HepG2 (cell line): ENCODE results near the gene RHOBTB3. TPM values are rescaled to one million over a fixed set of nuclear protein-coding genes. Genes with fewer than 3 reads are reported as not detected.
A peak's percentile ranks its signal among the peaks of the same experiment; 100 is the strongest.

Experiments
- EP300 ChIP-seq, 3 experiments: sonication (generic) in 1 of 3; formaldehyde crosslinking in 1 of 3; IDR thresholded peaks; 2 replicates each; pipeline versions ENCODE4 v1.5.1 to v1.6.1; 2011 to 2020; ENCODE audit warnings: low read depth in 2 of 3, low read length in 2 of 3, borderline replicate concordance in 1 of 3, improper control_type of control experiment in 1 of 3, mild to moderate bottlenecking in 1 of 3, missing genetic modification reagents in 1 of 3, moderate library complexity in 1 of 3
- GPN1 ChIP-seq: sonication (generic); formaldehyde crosslinking; IDR thresholded peaks from 2 replicates; pipeline ENCODE4 v1.5.1; 2020; ENCODE audit warnings: missing genetic modification reagents, borderline replicate concordance
- HDAC1 ChIP-seq: sonication (generic); formaldehyde crosslinking; IDR thresholded peaks from 2 replicates; pipeline ENCODE4 v1.5.1; 2020; ENCODE audit warnings: mild to moderate bottlenecking, missing genetic modification reagents
- IKZF4 ChIP-seq: sonication (generic); formaldehyde crosslinking; IDR thresholded peaks from 2 replicates; pipeline ENCODE4 v1.5.1; 2020; ENCODE audit warnings: borderline replicate concordance, mild to moderate bottlenecking, low read depth, missing genetic modification reagents; ENCODE audit errors: not compliant biosample characterization
- MTA1 ChIP-seq: sonication (generic); formaldehyde crosslinking; IDR thresholded peaks from 2 replicates; pipeline ENCODE4 v1.4.0; 2020; ENCODE audit warnings: missing genetic modification reagents, mild to moderate bottlenecking, borderline replicate concordance
- SATB2 ChIP-seq: sonication (generic); formaldehyde crosslinking; IDR thresholded peaks from 2 replicates; pipeline ENCODE4 v1.5.0; 2020; ENCODE audit warnings: missing genetic modification reagents
- SRY ChIP-seq: sonication (generic); formaldehyde crosslinking; IDR thresholded peaks from 2 replicates; pipeline ENCODE4 v1.8.0; 2022; ENCODE audit warnings: mild to moderate bottlenecking, missing genetic modification reagents
- TBX2 ChIP-seq: sonication (generic); formaldehyde crosslinking; IDR thresholded peaks from 2 replicates; pipeline ENCODE4 v1.5.0; 2020; ENCODE audit warnings: missing genetic modification reagents, mild to moderate bottlenecking, borderline replicate concordance
- TCF7L2 ChIP-seq: IDR thresholded peaks from 2 replicates; pipeline ENCODE4 v1.6.1; 2011; ENCODE audit warnings: mild to moderate bottlenecking, low read depth, low read length, moderate library complexity
- TEAD2 ChIP-seq: sonication (generic); formaldehyde crosslinking; IDR thresholded peaks from 2 replicates; pipeline ENCODE4 v1.9.0; 2021; ENCODE audit warnings: missing genetic modification reagents
- TRIM24 ChIP-seq: sonication (generic); formaldehyde crosslinking; IDR thresholded peaks from 2 replicates; pipeline ENCODE4 v1.8.0; 2022; ENCODE audit warnings: mild to moderate bottlenecking, missing genetic modification reagents
- XRCC5 ChIP-seq: fragments of 200-400 bp; formaldehyde crosslinking; optimal IDR thresholded peaks from 2 replicates; pipeline ENCODE3; 2017; ENCODE audit warnings: mild to moderate bottlenecking, low read length
- ZFP62 ChIP-seq: sonication (generic); formaldehyde crosslinking; IDR thresholded peaks from 2 replicates; pipeline ENCODE4 v1.4.0; 2020; ENCODE audit warnings: missing genetic modification reagents
- ZNF235 ChIP-seq: sonication (generic); formaldehyde crosslinking; IDR thresholded peaks from 2 replicates; pipeline ENCODE4 v1.8.1; 2023; ENCODE audit warnings: mild to moderate bottlenecking, missing genetic modification reagents, borderline replicate concordance
- ZNF343 ChIP-seq: sonication (generic); formaldehyde crosslinking; IDR thresholded peaks from 2 replicates; pipeline ENCODE4 v1.4.0; 2020; ENCODE audit warnings: mild to moderate bottlenecking, missing genetic modification reagents
- ZNF547 ChIP-seq: sonication (generic); formaldehyde crosslinking; IDR thresholded peaks from 2 replicates; pipeline ENCODE4 v1.5.1; 2020; ENCODE audit warnings: mild to moderate bottlenecking, missing genetic modification reagents
- ZNF674 ChIP-seq: sonication (generic); formaldehyde crosslinking; IDR thresholded peaks from 2 replicates; pipeline ENCODE4 v1.5.0; 2020; ENCODE audit warnings: low read depth, mild to moderate bottlenecking, missing genetic modification reagents
- ZNF776 ChIP-seq: sonication (generic); formaldehyde crosslinking; IDR thresholded peaks from 2 replicates; pipeline ENCODE4 v1.4.0; 2020; ENCODE audit warnings: mild to moderate bottlenecking, missing genetic modification reagents
- ZSCAN31 ChIP-seq: sonication (generic); formaldehyde crosslinking; IDR thresholded peaks from 2 replicates; pipeline ENCODE4 v1.5.0; 2020; ENCODE audit warnings: low read depth, mild to moderate bottlenecking, missing genetic modification reagents
- polyA plus RNA-seq, 8 experiments: library from polyadenylated mRNA; depleted of rRNA in 3 of 8; stranded (reverse) in 7 of 8; unstranded in 1 of 8; fragments of >200 nt; fragmentation: Illumina TruSeq in 4 of 8; extraction: Trizol in 4 of 8; gene quantifications; 2 replicates each; pipeline versions ENCODE4 v1.2.1 to v1.2.3, GENCODE V29; 2011 to 2016; ENCODE audit warnings: low read depth in 4 of 8, missing spikeins in 1 of 8, mixed read lengths in 1 of 8; ENCODE audit not compliant: insufficient read depth in 1 of 8
- total RNA-seq, 5 experiments: library from RNA; depleted of rRNA; stranded (reverse); fragments of >200 nt; fragmentation: Illumina TruSeq; extraction: Trizol; gene quantifications; 2 replicates each; pipeline ENCODE4 v1.2.3, GENCODE V29; 2016; ENCODE audit warnings: low read depth in 1 of 5
- TF ChIP-seq, protein P1 (sequence below): sonication (generic); formaldehyde crosslinking; IDR thresholded peaks from 2 replicates; pipeline ENCODE4 v1.4.0; 2020; ENCODE audit warnings: missing genetic modification reagents
- TF ChIP-seq, protein P2 (sequence below): sonication (generic); formaldehyde crosslinking; IDR thresholded peaks from 2 replicates; pipeline ENCODE4 v1.5.1; 2020; ENCODE audit warnings: missing genetic modification reagents, mild to moderate bottlenecking, borderline replicate concordance
- TF ChIP-seq, protein P3 (sequence below): sonication (generic); formaldehyde crosslinking; IDR thresholded peaks from 2 replicates; pipeline ENCODE4 v1.5.0; 2020; ENCODE audit warnings: mild to moderate bottlenecking, missing genetic modification reagents, moderate library complexity

Gene RHOBTB3
- total and polyA plus RNA-seq, 2 of the 13 experiments (the other 11 are each of a cell fraction or from before 2014, with no cell fraction given): 31.6 to 35.4 TPM

DNA sequence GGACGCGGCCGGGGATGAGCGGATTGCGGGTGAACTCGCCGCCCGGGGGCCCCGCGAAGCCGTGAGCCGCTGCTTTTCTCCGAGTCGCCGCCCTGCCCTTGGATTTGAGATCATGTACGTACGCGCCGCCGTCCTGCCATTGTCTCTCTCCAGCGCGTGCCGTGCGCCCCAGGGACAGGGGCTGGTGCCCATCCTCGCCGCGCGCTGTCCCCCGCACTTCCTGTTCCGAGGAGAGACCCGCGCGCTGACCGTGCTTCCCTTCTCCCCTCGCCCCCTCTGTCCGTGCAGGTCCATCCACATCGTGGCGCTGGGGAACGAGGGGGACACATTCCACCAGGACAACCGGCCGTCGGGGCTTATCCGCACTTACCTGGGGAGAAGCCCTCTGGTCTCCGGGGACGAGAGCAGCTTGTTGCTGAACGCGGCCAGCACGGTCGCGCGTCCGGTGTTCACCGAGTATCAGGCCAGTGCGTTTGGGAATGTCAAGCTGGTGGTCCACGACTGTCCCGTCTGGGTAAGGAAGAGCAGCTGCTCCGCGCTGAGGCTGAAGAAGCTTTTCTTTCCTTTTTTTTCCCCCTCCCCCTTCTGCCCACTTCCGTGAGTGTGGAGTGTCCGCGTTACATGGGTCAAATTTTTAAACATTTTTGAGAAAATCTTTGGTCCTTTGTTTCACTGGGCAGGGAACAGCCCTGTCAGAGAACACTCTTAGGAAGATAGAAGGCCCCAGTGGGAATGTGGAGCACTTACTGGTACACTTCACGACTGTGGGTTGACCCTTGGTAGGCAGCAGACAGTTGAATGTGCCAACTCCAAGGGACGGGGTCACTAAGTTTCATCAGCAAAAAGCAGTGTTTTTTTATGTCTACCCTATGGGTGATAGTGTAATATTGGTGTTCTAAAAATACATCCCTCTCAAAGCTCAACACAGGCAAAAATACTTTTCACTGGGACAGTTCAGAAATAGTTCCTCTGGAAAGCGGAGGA is 727 bp downstream of the RHOBTB3 start (continued):
- no peak for TF ChIP-seq TRIM24 (CRISPR knock-in tag)
- peak; percentile 12; the same call in 1 of the 2 replicates for TF ChIP-seq ZNF343 (CRISPR knock-in tag)
- TF ChIP-seq SATB2: no peak
- TF ChIP-seq, protein P1, sequence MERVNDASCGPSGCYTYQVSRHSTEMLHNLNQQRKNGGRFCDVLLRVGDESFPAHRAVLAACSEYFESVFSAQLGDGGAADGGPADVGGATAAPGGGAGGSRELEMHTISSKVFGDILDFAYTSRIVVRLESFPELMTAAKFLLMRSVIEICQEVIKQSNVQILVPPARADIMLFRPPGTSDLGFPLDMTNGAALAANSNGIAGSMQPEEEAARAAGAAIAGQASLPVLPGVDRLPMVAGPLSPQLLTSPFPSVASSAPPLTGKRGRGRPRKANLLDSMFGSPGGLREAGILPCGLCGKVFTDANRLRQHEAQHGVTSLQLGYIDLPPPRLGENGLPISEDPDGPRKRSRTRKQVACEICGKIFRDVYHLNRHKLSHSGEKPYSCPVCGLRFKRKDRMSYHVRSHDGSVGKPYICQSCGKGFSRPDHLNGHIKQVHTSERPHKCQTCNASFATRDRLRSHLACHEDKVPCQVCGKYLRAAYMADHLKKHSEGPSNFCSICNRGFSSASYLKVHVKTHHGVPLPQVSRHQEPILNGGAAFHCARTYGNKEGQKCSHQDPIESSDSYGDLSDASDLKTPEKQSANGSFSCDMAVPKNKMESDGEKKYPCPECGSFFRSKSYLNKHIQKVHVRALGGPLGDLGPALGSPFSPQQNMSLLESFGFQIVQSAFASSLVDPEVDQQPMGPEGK (CRISPR knock-in tag): peak; percentile 70
- TF ChIP-seq, protein P2, sequence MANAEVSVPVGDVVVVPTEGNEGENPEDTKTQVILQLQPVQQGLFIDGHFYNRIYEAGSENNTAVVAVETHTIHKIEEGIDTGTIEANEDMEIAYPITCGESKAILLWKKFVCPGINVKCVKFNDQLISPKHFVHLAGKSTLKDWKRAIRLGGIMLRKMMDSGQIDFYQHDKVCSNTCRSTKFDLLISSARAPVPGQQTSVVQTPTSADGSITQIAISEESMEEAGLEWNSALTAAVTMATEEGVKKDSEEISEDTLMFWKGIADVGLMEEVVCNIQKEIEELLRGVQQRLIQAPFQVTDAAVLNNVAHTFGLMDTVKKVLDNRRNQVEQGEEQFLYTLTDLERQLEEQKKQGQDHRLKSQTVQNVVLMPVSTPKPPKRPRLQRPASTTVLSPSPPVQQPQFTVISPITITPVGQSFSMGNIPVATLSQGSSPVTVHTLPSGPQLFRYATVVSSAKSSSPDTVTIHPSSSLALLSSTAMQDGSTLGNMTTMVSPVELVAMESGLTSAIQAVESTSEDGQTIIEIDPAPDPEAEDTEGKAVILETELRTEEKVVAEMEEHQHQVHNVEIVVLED (CRISPR knock-in tag): peak; percentile 58; the same call in 1 of the 2 replicates
- TF ChIP-seq XRCC5: no peak
- TF ChIP-seq ZNF776 (CRISPR knock-in tag): peak; percentile 91; the same call in 1 of the 2 replicates
- TF ChIP-seq ZFP62 (CRISPR knock-in tag): no peak
- TF ChIP-seq TBX2 (CRISPR knock-in tag): peak; percentile 64; the same call in 1 of the 2 replicates
- no peak for TF ChIP-seq TCF7L2
- TF ChIP-seq GPN1 (CRISPR knock-in tag): peak; percentile 49; the same call in 1 of the 2 replicates
- TF ChIP-seq ZNF235 (CRISPR knock-in tag): 0 out of 2 replicates have a peak, but pooled peaks have one; percentile 31
- no peak for TF ChIP-seq ZNF674 (CRISPR knock-in tag)
- TF ChIP-seq IKZF4 (CRISPR knock-in tag): peak; percentile 44
- TF ChIP-seq TEAD2 (CRISPR knock-in tag): no peak
- TF ChIP-seq, protein P3, sequence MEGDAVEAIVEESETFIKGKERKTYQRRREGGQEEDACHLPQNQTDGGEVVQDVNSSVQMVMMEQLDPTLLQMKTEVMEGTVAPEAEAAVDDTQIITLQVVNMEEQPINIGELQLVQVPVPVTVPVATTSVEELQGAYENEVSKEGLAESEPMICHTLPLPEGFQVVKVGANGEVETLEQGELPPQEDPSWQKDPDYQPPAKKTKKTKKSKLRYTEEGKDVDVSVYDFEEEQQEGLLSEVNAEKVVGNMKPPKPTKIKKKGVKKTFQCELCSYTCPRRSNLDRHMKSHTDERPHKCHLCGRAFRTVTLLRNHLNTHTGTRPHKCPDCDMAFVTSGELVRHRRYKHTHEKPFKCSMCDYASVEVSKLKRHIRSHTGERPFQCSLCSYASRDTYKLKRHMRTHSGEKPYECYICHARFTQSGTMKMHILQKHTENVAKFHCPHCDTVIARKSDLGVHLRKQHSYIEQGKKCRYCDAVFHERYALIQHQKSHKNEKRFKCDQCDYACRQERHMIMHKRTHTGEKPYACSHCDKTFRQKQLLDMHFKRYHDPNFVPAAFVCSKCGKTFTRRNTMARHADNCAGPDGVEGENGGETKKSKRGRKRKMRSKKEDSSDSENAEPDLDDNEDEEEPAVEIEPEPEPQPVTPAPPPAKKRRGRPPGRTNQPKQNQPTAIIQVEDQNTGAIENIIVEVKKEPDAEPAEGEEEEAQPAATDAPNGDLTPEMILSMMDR (CRISPR knock-in tag): peak; percentile 47
- TF ChIP-seq SRY (CRISPR knock-in tag): peak; percentile 50; the same call in 1 of the 2 replicates
- TF ChIP-seq MTA1 (CRISPR knock-in tag): peak; percentile 59; the same call in 1 of the 2 replicates
- TF ChIP-seq EP300 (IDR thresholded peaks at IDR 0.05; ENCODE audit: low read depth in 2 of 2, low read length in 2 of 2): no peak
- TF ChIP-seq EP300 (CRISPR knock-in tag; IDR thresholded peaks at IDR 0.05; ENCODE audit: borderline replicate concordance): peak; percentile 22; the same call in 1 of the 2 replicates
- 0 out of 2 replicates have a peak, but pooled peaks have one; percentile 43 for TF ChIP-seq ZNF547
- TF ChIP-seq HDAC1 (CRISPR knock-in tag): 0 out of 2 replicates have a peak, but pooled peaks have one; percentile 54
- peak; percentile 35; the same call in 1 of the 2 replicates for TF ChIP-seq ZSCAN31 (CRISPR knock-in tag)
